K562 (cell line): Measurements from ENCODE around the gene NQO2. TPM values are rescaled to one million over a fixed set of nuclear protein-coding genes. Genes with fewer than 3 reads are reported as not detected.
A peak's percentile ranks its signal among the peaks of the same experiment; 100 is the strongest.

Experiments
- CBX5 ChIP-seq: IDR thresholded peaks from 2 replicates; pipeline ENCODE4 v1.6.1; 2014; ENCODE audit warnings: low read depth, borderline replicate concordance
- CTBP1 ChIP-seq: fragments of 450-650 bp; IDR thresholded peaks from 2 replicates; pipeline ENCODE4 v1.6.1; 2016; ENCODE audit warnings: borderline replicate concordance
- KDM1A ChIP-seq, 2 experiments: fragments of 450-650 bp; IDR thresholded peaks; 2 replicates each; pipeline ENCODE4 v1.6.1; 2016; ENCODE audit warnings: mild to moderate bottlenecking in 2 of 2
- L3MBTL2 ChIP-seq: fragments of 450-650 bp; IDR thresholded peaks from 2 replicates; pipeline ENCODE4 v1.6.1; 2016; ENCODE audit warnings: mild to moderate bottlenecking, moderate library complexity
- LCOR ChIP-seq: sonication (generic); formaldehyde crosslinking; IDR thresholded peaks from 2 replicates; pipeline ENCODE4 v1.8.0; 2022; ENCODE audit warnings: mild to moderate bottlenecking, missing genetic modification reagents
- MCM5 ChIP-seq: fragments of 450-650 bp; IDR thresholded peaks from 2 replicates; pipeline ENCODE4 v1.6.1; 2016; ENCODE audit warnings: low read depth
- MYNN ChIP-seq, 2 experiments: sonication (generic); formaldehyde crosslinking in 1 of 2; IDR thresholded peaks; 2 replicates each; pipeline versions ENCODE4 v1.5.0 to v1.6.1; 2016 to 2020; ENCODE audit warnings: antibody characterized with exemption in 1 of 2, missing genetic modification reagents in 1 of 2
- PCBP2 ChIP-seq: fragments of 200-400 bp; formaldehyde crosslinking; IDR thresholded peaks from 2 replicates; pipeline ENCODE4 v1.6.1; 2018; ENCODE audit warnings: low read length, low read depth, mild to moderate bottlenecking, moderate library complexity; ENCODE audit not compliant: poor library complexity, severe bottlenecking
- POLR2AphosphoS2 ChIP-seq: IDR thresholded peaks from 2 replicates; pipeline ENCODE4 v1.6.1; 2012; ENCODE audit warnings: low read length, improper control_type of control experiment
- SPI1 ChIP-seq: IDR thresholded peaks from 2 replicates; pipeline ENCODE4 v1.6.1; 2011; ENCODE audit warnings: low read depth, low read length, control low read depth, borderline replicate concordance
- SRF ChIP-seq, 2 experiments: fragments of 250-450, 450-650 bp in 1 of 2; sonication (Bioruptor Pico) in 1 of 2; sonication (generic) in 1 of 2; formaldehyde crosslinking; IDR thresholded peaks; 2 replicates each; pipeline versions ENCODE4 v1.5.0 to v1.5.1; 2020 to 2022; ENCODE audit warnings: mild to moderate bottlenecking in 1 of 2, missing genetic modification reagents in 1 of 2
- TAL1 ChIP-seq: fragments of 450-650 bp; IDR thresholded peaks from 2 replicates; pipeline ENCODE4 v1.6.1; 2016; ENCODE audit warnings: mild to moderate bottlenecking
- TEAD2 ChIP-seq: fragments of 450-650 bp; IDR thresholded peaks from 2 replicates; pipeline ENCODE4 v1.6.1; 2016; ENCODE audit warnings: missing genetic modification characterization, control low read depth, missing compliant biosample characterization
- TRIM28 ChIP-seq: fragments of 450-650 bp; IDR thresholded peaks from 2 replicates; pipeline ENCODE4 v1.6.1; 2017
- ZFP1 ChIP-seq: fragments of 450-650 bp; formaldehyde crosslinking; IDR thresholded peaks from 2 replicates; pipeline ENCODE4 v1.4.0; 2020; ENCODE audit warnings: mild to moderate bottlenecking, mixed read lengths
- ZNF212 ChIP-seq: fragments of 450-650 bp; formaldehyde crosslinking; IDR thresholded peaks from 2 replicates; pipeline ENCODE4 v1.4.0; 2020; ENCODE audit warnings: mild to moderate bottlenecking
- ZNF830 ChIP-seq: fragments of 250-450 bp; sonication (Bioruptor Pico); IDR thresholded peaks from 2 replicates; pipeline ENCODE4 v1.5.0; 2021; ENCODE audit warnings: mild to moderate bottlenecking
- polyA plus RNA-seq, 8 experiments: library from polyadenylated mRNA; depleted of rRNA in 4 of 8; stranded (reverse) in 5 of 8; unstranded in 3 of 8; fragments of >200 nt; fragmentation: Nextera tagmentation in 2 of 8; fragmentation: Illumina TruSeq in 1 of 8; extraction: Ambion mirVana in 2 of 8; extraction: Trizol in 1 of 8; gene quantifications; 2 replicates each; pipeline versions ENCODE4 v1.2.1 to v1.2.3, GENCODE V29; 2011 to 2014; ENCODE audit warnings: inconsistent platforms in 1 of 8, missing spikeins in 1 of 8
- total RNA-seq, 7 experiments: library from RNA; depleted of rRNA in 6 of 7; stranded (reverse); fragments of >200 nt in 6 of 7; fragmentation: Illumina TruSeq in 2 of 7; extraction: Trizol in 2 of 7; gene quantifications; 2 replicates each; pipeline versions ENCODE4 v1.2.1 to v1.2.3, GENCODE V29; 2011 to 2021; ENCODE audit warnings: low replicate concordance in 1 of 7
- TF ChIP-seq, protein P1 (sequence below): fragments of 250-450 bp; sonication (Bioruptor Pico); IDR thresholded peaks from 2 replicates; pipeline ENCODE4 v1.8.0; 2022; ENCODE audit warnings: moderate library complexity, mild to moderate bottlenecking, inconsistent platforms
- TF ChIP-seq, protein P2 (sequence below), 2 experiments: fragments of 450-650 bp; IDR thresholded peaks; 2 replicates each; pipeline ENCODE4 v1.6.1; 2016
- TF ChIP-seq, protein P3 (sequence below): fragments of 250-450 bp; sonication (Bioruptor Pico); IDR thresholded peaks from 2 replicates; pipeline ENCODE4 v1.4.0; 2020; ENCODE audit warnings: mild to moderate bottlenecking, moderate library complexity, borderline replicate concordance
- TF ChIP-seq, protein P4 (sequence below): fragments of 200-400 bp; formaldehyde crosslinking; IDR thresholded peaks from 2 replicates; pipeline ENCODE4 v1.6.1; 2017; ENCODE audit warnings: mild to moderate bottlenecking, low read depth, low read length, moderate library complexity

The NQO2 gene
- total and polyA plus RNA-seq, 9 of the 15 experiments (the other 6 are each of a cell fraction or from before 2014, with no cell fraction given), result 54.6 to 214 (median 116) TPM

- TF ChIP-seq TAL1, result peak; percentile 51
- TF ChIP-seq, protein P1, sequence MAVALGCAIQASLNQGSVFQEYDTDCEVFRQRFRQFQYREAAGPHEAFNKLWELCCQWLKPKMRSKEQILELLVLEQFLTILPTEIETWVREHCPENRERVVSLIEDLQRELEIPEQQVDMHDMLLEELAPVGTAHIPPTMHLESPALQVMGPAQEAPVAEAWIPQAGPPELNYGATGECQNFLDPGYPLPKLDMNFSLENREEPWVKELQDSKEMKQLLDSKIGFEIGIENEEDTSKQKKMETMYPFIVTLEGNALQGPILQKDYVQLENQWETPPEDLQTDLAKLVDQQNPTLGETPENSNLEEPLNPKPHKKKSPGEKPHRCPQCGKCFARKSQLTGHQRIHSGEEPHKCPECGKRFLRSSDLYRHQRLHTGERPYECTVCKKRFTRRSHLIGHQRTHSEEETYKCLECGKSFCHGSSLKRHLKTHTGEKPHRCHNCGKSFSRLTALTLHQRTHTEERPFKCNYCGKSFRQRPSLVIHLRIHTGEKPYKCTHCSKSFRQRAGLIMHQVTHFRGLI, result no peak
- TF ChIP-seq LCOR (CRISPR knock-in tag), result peak; percentile 58; the same call in 1 of the 2 replicates
- TF ChIP-seq PCBP2, result no peak
- peak; percentile 37; the same call in 1 of the 2 replicates for TF ChIP-seq TRIM28
- no peak for TF ChIP-seq CBX5
- no peak for TF ChIP-seq ZFP1 (CRISPR knock-in tag)
- no peak; the same call in 1 of the 2 replicates for TF ChIP-seq POLR2AphosphoS2
- no peak for TF ChIP-seq TEAD2 (tag)
- TF ChIP-seq, protein P2, sequence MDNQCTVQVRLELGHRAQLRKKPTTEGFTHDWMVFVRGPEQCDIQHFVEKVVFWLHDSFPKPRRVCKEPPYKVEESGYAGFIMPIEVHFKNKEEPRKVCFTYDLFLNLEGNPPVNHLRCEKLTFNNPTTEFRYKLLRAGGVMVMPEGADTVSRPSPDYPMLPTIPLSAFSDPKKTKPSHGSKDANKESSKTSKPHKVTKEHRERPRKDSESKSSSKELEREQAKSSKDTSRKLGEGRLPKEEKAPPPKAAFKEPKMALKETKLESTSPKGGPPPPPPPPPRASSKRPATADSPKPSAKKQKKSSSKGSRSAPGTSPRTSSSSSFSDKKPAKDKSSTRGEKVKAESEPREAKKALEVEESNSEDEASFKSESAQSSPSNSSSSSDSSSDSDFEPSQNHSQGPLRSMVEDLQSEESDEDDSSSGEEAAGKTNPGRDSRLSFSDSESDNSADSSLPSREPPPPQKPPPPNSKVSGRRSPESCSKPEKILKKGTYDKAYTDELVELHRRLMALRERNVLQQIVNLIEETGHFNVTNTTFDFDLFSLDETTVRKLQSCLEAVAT (IDR thresholded peaks at IDR 0.05), result peak in 1 of 2 experiments; percentile 40; a peak in 3 of 4 replicates
- no peak for TF ChIP-seq MCM5
- TF ChIP-seq ZNF212, result no peak
- TF ChIP-seq ZNF830 (CRISPR knock-in tag), result no peak
- TF ChIP-seq CTBP1, result no peak
- TF ChIP-seq SPI1, result no peak
- no peak for TF ChIP-seq MYNN (IDR thresholded peaks at IDR 0.05)
- no peak for TF ChIP-seq MYNN (CRISPR knock-in tag; IDR thresholded peaks at IDR 0.05)
- peak in 1 of 2 experiments; percentile 55; a peak in 1 of 4 replicates for TF ChIP-seq KDM1A (IDR thresholded peaks at IDR 0.05)
- TF ChIP-seq L3MBTL2, result no peak; the same call in 1 of the 2 replicates
- TF ChIP-seq, protein P3, sequence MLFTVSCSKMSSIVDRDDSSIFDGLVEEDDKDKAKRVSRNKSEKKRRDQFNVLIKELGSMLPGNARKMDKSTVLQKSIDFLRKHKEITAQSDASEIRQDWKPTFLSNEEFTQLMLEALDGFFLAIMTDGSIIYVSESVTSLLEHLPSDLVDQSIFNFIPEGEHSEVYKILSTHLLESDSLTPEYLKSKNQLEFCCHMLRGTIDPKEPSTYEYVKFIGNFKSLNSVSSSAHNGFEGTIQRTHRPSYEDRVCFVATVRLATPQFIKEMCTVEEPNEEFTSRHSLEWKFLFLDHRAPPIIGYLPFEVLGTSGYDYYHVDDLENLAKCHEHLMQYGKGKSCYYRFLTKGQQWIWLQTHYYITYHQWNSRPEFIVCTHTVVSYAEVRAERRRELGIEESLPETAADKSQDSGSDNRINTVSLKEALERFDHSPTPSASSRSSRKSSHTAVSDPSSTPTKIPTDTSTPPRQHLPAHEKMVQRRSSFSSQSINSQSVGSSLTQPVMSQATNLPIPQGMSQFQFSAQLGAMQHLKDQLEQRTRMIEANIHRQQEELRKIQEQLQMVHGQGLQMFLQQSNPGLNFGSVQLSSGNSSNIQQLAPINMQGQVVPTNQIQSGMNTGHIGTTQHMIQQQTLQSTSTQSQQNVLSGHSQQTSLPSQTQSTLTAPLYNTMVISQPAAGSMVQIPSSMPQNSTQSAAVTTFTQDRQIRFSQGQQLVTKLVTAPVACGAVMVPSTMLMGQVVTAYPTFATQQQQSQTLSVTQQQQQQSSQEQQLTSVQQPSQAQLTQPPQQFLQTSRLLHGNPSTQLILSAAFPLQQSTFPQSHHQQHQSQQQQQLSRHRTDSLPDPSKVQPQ (CRISPR knock-in tag), result no peak
- TF ChIP-seq SRF (CRISPR knock-in tag; IDR thresholded peaks at IDR 0.05), result peak; percentile 98 to 99
- TF ChIP-seq, protein P4, sequence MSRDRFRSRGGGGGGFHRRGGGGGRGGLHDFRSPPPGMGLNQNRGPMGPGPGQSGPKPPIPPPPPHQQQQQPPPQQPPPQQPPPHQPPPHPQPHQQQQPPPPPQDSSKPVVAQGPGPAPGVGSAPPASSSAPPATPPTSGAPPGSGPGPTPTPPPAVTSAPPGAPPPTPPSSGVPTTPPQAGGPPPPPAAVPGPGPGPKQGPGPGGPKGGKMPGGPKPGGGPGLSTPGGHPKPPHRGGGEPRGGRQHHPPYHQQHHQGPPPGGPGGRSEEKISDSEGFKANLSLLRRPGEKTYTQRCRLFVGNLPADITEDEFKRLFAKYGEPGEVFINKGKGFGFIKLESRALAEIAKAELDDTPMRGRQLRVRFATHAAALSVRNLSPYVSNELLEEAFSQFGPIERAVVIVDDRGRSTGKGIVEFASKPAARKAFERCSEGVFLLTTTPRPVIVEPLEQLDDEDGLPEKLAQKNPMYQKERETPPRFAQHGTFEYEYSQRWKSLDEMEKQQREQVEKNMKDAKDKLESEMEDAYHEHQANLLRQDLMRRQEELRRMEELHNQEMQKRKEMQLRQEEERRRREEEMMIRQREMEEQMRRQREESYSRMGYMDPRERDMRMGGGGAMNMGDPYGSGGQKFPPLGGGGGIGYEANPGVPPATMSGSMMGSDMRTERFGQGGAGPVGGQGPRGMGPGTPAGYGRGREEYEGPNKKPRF, result no peak
Observed at GRCh38 chr6:2989332-2990247, 10.1 kb upstream of the NQO2 start (continued).
